ENCODE results near the gene NIP7.
A peak's percentile ranks its signal among the peaks of the same experiment; 100 is the strongest.

The NIP7 gene

GRCh38 chr16:69376393-69377059 lies 37.0 kb downstream of the NIP7 start:
- H3K9me3 Mint-ChIP-seq: no peaks in the 10 kb centered on the region
- no peaks in the 10 kb centered on the region for H3K27me3 Mint-ChIP-seq
- H3K4me1 Mint-ChIP-seq (ENCODE audit: low read depth): peaks cover 40% of the 10 kb centered on the region
- peaks cover 90% of the 10 kb centered on the region for H3K36me3 Mint-ChIP-seq (ENCODE audit: low read depth)
- H3K27ac Mint-ChIP-seq: no peak overlapping the region
- DNase-seq: no peak
- H3K4me3 Mint-ChIP-seq: no peak overlapping the region

GRCh38 chr16:69378036-69378435 lies 38.5 kb downstream of the NIP7 start:
- no peak overlapping the region for H3K4me3 Mint-ChIP-seq
- no peak for DNase-seq

GRCh38 chr16:69378760-69379159 lies 39.2 kb downstream of the NIP7 start:
- peaks cover 53% of the 10 kb centered on the region for H3K4me1 Mint-ChIP-seq (ENCODE audit: low read depth)
- H3K36me3 Mint-ChIP-seq (ENCODE audit: low read depth): peaks cover 90% of the 10 kb centered on the region
- no peak overlapping the region for H3K4me3 Mint-ChIP-seq
- no peak for DNase-seq
- H3K27ac Mint-ChIP-seq: peak overlapping the region; percentile 85
- no peaks in the 10 kb centered on the region for H3K9me3 Mint-ChIP-seq
- no peaks in the 10 kb centered on the region for H3K27me3 Mint-ChIP-seq

More at GRCh38 chr16:69378036-69378435, 38.5 kb downstream of the NIP7 start:
- Mint-ChIP-seq H3K27me3 (no peaks in the 10 kb centered on the region), H3K36me3 (ENCODE audit: low read depth) (peaks cover 90% of the 10 kb centered on the region), H3K27ac (peak overlapping the region; percentile 85), H3K4me1 (ENCODE audit: low read depth) (peaks cover 51% of the 10 kb centered on the region), H3K9me3 (no peaks in the 10 kb centered on the region)

- DNase-seq: no peak
- Mint-ChIP-seq H3K4me1 (ENCODE audit: low read depth) (peaks cover 61% of the 10 kb centered on the region), H3K9me3 (no peaks in the 10 kb centered on the region), H3K4me3 (no peak overlapping the region), H3K27me3 (no peaks in the 10 kb centered on the region), H3K36me3 (ENCODE audit: low read depth) (peaks cover 83% of the 10 kb centered on the region), H3K27ac (peak overlapping the region; percentile 85)
Measured at GRCh38 chr16:69381231-69381630, 41.7 kb downstream of the NIP7 start.

GRCh38 chr16:69382421-69382820 lies 42.8 kb downstream of the NIP7 start:
- Mint-ChIP-seq H3K9me3 (no peaks in the 10 kb centered on the region), H3K36me3 (ENCODE audit: low read depth) (peaks cover 76% of the 10 kb centered on the region), H3K27me3 (no peaks in the 10 kb centered on the region), H3K27ac (peak overlapping the region; percentile 85), H3K4me3 (peak overlapping the region; percentile 33), H3K4me1 (ENCODE audit: low read depth) (peaks cover 61% of the 10 kb centered on the region)
- no peak for DNase-seq

- peaks cover 38% of the 10 kb centered on the region for H3K4me1 Mint-ChIP-seq (ENCODE audit: low read depth)
- H3K36me3 Mint-ChIP-seq (ENCODE audit: low read depth): peaks cover 53% of the 10 kb centered on the region
- peak overlapping the region; percentile 92 for H3K27ac Mint-ChIP-seq
- no peaks in the 10 kb centered on the region for H3K27me3 Mint-ChIP-seq
- DNase-seq: no peak
- H3K4me3 Mint-ChIP-seq: peak overlapping the region; percentile 88
- H3K9me3 Mint-ChIP-seq: no peaks in the 10 kb centered on the region
Measured at GRCh38 chr16:69384974-69385373, 45.4 kb downstream of the NIP7 start.

- DNase-seq: no peak
- peak overlapping the region; percentile 88 for H3K4me3 Mint-ChIP-seq
- peak overlapping the region; percentile 92 for H3K27ac Mint-ChIP-seq
Measured at GRCh38 chr16:69386596-69386995, 47.0 kb downstream of the NIP7 start.

More at GRCh38 chr16:69386596-69386995, 47.0 kb downstream of the NIP7 start:
- no peaks in the 10 kb centered on the region for H3K9me3 Mint-ChIP-seq
- no peaks in the 10 kb centered on the region for H3K27me3 Mint-ChIP-seq
- H3K36me3 Mint-ChIP-seq (ENCODE audit: low read depth): peaks cover 37% of the 10 kb centered on the region
- H3K4me1 Mint-ChIP-seq (ENCODE audit: low read depth): peaks cover 29% of the 10 kb centered on the region
